Testis (tissue), 3 donors: ENCODE data around the gene NLN. TPM values are rescaled to one million over a fixed set of nuclear protein-coding genes. Genes with fewer than 3 reads are reported as not detected.

Source experiments
- DNase-seq: peaks from one replicate; pipeline ENCODE4 v3.0.0-alpha.2; 2019
- H3K27ac ChIP-seq, 2 donors: fragments of 200-600 bp; sonication (generic); one replicate each; pipeline ENCODE4 v1.5.1; 2019
- H3K27me3 ChIP-seq: fragments of 200-600 bp; sonication (generic); one replicate; pipeline ENCODE4 v1.5.1; 2019
- H3K36me3 ChIP-seq: fragments of 200-600 bp; sonication (generic); one replicate; pipeline ENCODE4 v1.5.1; 2017; ENCODE audit warnings: low read depth; ENCODE audit errors: missing control alignments
- H3K4me1 ChIP-seq: fragments of 200-600 bp; sonication (generic); one replicate; pipeline ENCODE4 v1.5.1; 2019
- H3K4me3 ChIP-seq, 2 donors: fragments of 200-600 bp; sonication (generic); one replicate each; pipeline ENCODE4 v1.5.1; 2017 to 2019
- H3K9me3 ChIP-seq: fragments of 200-600 bp; sonication (generic); one replicate; pipeline ENCODE4 v1.5.1; 2017
- POLR2A ChIP-seq: fragments of 450-650 bp; IDR thresholded peaks from one replicate; pipeline ENCODE4 v1.6.1; 2017; ENCODE audit warnings: antibody characterized with exemption, mild to moderate bottlenecking, moderate library complexity
- WGBS, 2 donors: methylation state at CpG; one replicate each; pipeline ENCODE4 v1.1.5; 2018; 5-methylcytosine and 5-hydroxymethylcytosine counted together
- intact Hi-C: fragments of 100-400 bp; cut with DNase I; formaldehyde crosslinking; loops from one replicate; pipeline ENCODE4 v1.15.1; 2023; ENCODE audit warnings: low total_unique reads
- polyA plus RNA-seq: library from polyadenylated mRNA; stranded (reverse); fragments of 350-450 nt; fragmentation: Illumina TruSeq; extraction: RNeasy Lipid Tissue Mini Kit (QIAGEN cat#74804); gene quantifications from one replicate; pipeline ENCODE4 v1.2.3, GENCODE V29; 2014; ENCODE audit warnings: low read depth, low replicate concordance; ENCODE audit not compliant: insufficient read depth
- total RNA-seq, 2 donors: library from RNA; depleted of rRNA; stranded (reverse); fragments of >200 nt; gene quantifications; one replicate each; pipeline ENCODE4 v1.2.3, GENCODE V29; 2016
- TF ChIP-seq, protein P1 (sequence below), 3 experiments: fragments of 450-650 bp in 2 of 3; fragments of 200-600 bp in 1 of 3; sonication (generic) in 1 of 3; IDR thresholded peaks; one replicate each; pipeline ENCODE4 v1.5.1; 2016 to 2019; ENCODE audit warnings: antibody characterized with exemption in 3 of 3, mild to moderate bottlenecking in 2 of 3, moderate library complexity in 1 of 3

The NLN gene
- total and polyA plus RNA-seq, 3 donors from 2014 or later: 6.4 to 10.1 (median 8.1) TPM

DNA sequence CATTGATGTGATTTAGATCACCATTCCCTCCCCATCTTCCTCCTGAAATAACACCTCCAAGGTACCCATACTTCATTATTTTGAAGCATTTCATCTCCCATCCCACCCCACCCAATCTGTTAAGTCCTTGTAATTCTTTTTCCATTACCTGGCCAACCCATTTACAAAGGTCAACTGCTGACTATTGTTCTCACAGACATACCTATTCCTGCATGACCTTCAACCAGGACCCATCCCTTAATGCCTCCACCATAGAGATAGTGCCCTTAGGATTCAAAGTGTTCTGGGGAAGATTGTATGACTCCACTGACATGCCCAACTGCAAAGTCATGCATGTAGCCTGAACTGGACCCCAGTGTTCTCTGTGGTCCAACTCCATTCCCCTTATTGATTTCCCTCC is 91.2 kb downstream of the NLN start:
- Histone ChIP-seq H3K27ac (no peak overlapping the region), H3K9me3 (no peaks in the 10 kb centered on the region), H3K4me3 (no peak overlapping the region), H3K27me3 (no peaks in the 10 kb centered on the region), H3K4me1 (peaks cover 3% of the 10 kb centered on the region), H3K36me3 (no peaks in the 10 kb centered on the region)
- DNase-seq: no peak
- intact Hi-C loops: no loop called here
- no peak for TF ChIP-seq POLR2A
- TF ChIP-seq, protein P1, sequence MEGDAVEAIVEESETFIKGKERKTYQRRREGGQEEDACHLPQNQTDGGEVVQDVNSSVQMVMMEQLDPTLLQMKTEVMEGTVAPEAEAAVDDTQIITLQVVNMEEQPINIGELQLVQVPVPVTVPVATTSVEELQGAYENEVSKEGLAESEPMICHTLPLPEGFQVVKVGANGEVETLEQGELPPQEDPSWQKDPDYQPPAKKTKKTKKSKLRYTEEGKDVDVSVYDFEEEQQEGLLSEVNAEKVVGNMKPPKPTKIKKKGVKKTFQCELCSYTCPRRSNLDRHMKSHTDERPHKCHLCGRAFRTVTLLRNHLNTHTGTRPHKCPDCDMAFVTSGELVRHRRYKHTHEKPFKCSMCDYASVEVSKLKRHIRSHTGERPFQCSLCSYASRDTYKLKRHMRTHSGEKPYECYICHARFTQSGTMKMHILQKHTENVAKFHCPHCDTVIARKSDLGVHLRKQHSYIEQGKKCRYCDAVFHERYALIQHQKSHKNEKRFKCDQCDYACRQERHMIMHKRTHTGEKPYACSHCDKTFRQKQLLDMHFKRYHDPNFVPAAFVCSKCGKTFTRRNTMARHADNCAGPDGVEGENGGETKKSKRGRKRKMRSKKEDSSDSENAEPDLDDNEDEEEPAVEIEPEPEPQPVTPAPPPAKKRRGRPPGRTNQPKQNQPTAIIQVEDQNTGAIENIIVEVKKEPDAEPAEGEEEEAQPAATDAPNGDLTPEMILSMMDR (IDR thresholded peaks at IDR 0.05): no peak

DNA sequence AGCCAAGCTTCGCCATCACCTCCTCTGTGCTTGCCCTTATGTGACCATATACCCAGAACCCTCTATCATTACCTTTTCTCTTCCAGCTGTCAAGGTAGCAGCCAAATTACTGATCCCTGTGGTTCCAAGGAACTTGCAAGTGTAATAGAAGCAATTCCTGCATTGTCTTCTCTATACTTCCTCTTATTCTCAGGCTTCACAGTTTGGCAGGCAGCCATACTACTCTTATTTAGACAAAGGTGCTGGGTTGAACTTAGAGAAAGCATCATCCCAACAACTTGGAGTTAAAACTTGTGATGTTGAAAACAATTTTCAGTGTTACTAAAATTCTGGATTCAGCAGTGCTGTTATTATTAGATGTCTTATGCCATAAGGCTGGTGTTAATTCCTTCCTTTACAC is 93.2 kb downstream of the NLN start:
- 90 to 100% methylated on average over 1 of the region's 1 CpG for WGBS, 2 donors
- no peaks in the 10 kb centered on the region for H3K27me3 ChIP-seq
- H3K4me1 ChIP-seq: peaks cover 1% of the 10 kb centered on the region
- no peak for DNase-seq
- TF ChIP-seq, protein P1 (IDR thresholded peaks at IDR 0.05): no peak
- TF ChIP-seq POLR2A: no peak
- intact Hi-C loops: no loop called here
- H3K4me3 ChIP-seq: no peak overlapping the region
- H3K36me3 ChIP-seq: no peaks in the 10 kb centered on the region
- H3K9me3 ChIP-seq: no peaks in the 10 kb centered on the region
- no peak overlapping the region for H3K27ac ChIP-seq

DNA sequence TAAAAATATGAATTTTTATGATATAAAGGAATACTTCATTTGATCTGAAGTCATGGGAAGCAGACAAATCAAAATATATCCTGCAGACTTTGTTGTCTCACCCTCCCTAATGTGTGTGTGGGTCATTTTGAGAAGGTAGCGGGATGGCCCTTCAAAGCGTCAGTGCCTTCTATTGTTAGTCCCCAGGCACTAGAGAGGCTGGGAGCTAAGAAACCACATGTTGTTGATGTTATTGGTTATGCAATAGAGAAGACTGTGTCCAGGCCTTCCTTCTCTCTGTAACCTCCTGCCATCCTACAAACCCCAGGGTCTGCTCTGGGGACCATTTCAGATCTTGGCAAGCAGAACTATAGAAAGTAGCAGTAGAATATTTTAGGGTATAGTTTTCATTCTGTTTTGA is 94.7 kb downstream of the NLN start:
- no peak for TF ChIP-seq POLR2A
- TF ChIP-seq, protein P1 (IDR thresholded peaks at IDR 0.05): no peak
- Histone ChIP-seq H3K36me3 (no peaks in the 10 kb centered on the region), H3K27me3 (no peaks in the 10 kb centered on the region), H3K9me3 (no peaks in the 10 kb centered on the region), H3K27ac (no peak overlapping the region), H3K4me1 (no peaks in the 10 kb centered on the region), H3K4me3 (no peak overlapping the region)
- intact Hi-C loops: no loop called here
- DNase-seq: no peak
- WGBS, 2 donors: 95 to 96% methylated on average over 2 of the region's 2 CpGs

DNA sequence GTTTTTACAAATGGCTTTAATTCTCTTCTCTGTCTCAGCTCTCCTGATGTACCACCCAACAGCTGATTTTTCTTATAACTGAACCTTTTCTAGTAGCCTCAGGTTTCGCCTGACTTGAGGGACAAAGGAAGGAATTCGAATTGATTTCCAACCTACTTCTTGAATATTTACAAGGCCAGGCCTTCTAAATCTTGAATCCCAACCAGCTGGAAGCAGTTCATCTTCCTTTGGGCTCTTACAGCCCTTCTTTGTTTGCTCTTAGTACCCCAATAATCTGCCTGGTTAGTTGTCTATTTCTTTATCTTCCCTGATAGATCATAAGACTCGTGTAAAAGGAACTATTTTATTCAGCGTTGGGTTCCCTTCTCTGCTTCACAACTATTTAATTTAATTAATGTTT is 95.9 kb downstream of the NLN start:
- Histone ChIP-seq H3K27ac (no peak overlapping the region), H3K27me3 (no peaks in the 10 kb centered on the region), H3K9me3 (no peaks in the 10 kb centered on the region), H3K36me3 (no peaks in the 10 kb centered on the region), H3K4me1 (no peaks in the 10 kb centered on the region), H3K4me3 (no peak overlapping the region)
- no peak for TF ChIP-seq POLR2A
- TF ChIP-seq, protein P1 (IDR thresholded peaks at IDR 0.05): no peak
- intact Hi-C loops: no loop called here
- no peak for DNase-seq
- WGBS, 2 donors: 90% methylated on average over 4 of the region's 4 CpGs

DNA sequence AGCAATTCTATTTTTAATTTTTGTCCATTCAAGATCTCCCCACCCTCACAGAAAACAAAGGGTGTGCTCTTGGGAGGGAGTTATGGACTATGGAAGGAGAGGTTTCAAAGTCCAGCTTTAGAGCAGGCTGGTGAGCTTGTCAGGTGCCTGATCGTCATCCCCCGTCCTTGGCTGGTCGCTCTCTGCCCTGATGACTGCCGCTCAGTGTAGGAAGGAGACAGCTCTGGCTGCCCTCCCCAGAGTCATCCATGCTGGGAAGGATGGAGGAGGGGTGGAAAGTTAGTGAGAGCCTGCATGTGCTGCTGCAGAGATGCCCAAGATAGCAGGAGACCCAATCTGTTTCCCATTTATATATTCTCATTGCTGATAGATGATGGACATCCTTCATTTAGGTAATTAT is 96.6 kb downstream of the NLN start:
- WGBS, 2 donors: 93 to 96% methylated on average over 4 of the region's 4 CpGs
- H3K36me3 ChIP-seq: no peaks in the 10 kb centered on the region
- H3K9me3 ChIP-seq: no peaks in the 10 kb centered on the region
- intact Hi-C loops: no loop called here
- H3K4me3 ChIP-seq: no peak overlapping the region
- TF ChIP-seq POLR2A: no peak
- TF ChIP-seq, protein P1 (IDR thresholded peaks at IDR 0.05): no peak
- H3K4me1 ChIP-seq: no peaks in the 10 kb centered on the region
- no peaks in the 10 kb centered on the region for H3K27me3 ChIP-seq
- no peak for DNase-seq
- H3K27ac ChIP-seq: no peak overlapping the region
